ENCODE measurements around the gene KCTD18.

KCTD18 gene

GRCh38 chr2:200442471-200442870 lies 67.4 kb downstream of the KCTD18 start:
- DNase-seq (ENCODE audit: insufficient read length), result no peak
- TF ChIP-seq TAF1 (IDR thresholded peaks at IDR 0.05; ENCODE audit: borderline replicate concordance, low read depth, low read length) (no peak), POLR2A (IDR thresholded peaks at IDR 0.05; ENCODE audit: low read depth, low read length) (no peak), POLR2AphosphoS5 (IDR thresholded peaks at IDR 0.05; ENCODE audit: low read depth, low read length) (no peak)
- FAIRE-seq, result no peak

GRCh38 chr2:200439981-200440380 lies 69.9 kb downstream of the KCTD18 start:
- DNase-seq (ENCODE audit: insufficient read length) (no peak), FAIRE-seq (no peak)
- no peak for TF ChIP-seq TAF1 (IDR thresholded peaks at IDR 0.05; ENCODE audit: borderline replicate concordance, low read depth, low read length)

Data from GM12892 (cell line).